ENCODE results near the gene MIR17HG.

Gene MIR17HG

DNA sequence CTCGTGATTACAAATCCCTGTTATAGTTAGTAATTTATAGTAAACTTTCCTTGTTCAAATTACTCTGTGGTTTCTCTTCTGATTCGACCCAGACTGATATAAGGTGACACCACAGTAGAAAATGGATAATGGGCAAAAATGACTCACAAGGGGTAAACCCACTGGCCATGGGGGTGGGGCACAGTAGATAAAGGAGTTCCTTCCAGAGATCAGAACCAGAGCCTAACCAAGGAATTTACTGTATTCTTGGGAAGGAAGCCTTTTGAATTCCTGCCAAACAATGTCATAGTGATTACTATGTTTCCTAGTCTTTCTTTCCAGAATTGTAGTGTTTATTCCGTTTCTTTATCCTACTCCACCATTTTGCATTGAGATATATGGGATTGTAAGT, 21.9 kb downstream of the MIR17HG start:
- no peak for DNase-seq

DNA sequence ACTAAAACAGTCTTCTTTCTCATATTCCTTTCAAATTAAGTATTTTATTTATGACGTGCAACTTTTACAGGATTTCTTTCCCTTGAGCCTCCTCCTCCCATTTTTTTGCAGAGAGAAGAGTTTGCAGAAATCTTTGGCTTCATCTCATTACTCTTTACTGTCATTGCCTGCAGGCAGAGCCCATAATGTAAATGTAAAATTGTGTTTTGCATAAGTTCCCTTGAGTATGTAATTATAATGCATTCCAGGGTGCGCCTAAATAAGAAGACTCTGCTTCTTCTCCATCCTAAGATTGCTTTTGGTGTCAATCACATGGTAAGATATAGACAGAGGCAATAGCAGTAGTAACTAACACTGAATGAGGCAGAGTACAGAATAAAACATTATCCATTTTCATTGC, 23.0 kb downstream of the MIR17HG start:
- DNase-seq, result no peak

DNA sequence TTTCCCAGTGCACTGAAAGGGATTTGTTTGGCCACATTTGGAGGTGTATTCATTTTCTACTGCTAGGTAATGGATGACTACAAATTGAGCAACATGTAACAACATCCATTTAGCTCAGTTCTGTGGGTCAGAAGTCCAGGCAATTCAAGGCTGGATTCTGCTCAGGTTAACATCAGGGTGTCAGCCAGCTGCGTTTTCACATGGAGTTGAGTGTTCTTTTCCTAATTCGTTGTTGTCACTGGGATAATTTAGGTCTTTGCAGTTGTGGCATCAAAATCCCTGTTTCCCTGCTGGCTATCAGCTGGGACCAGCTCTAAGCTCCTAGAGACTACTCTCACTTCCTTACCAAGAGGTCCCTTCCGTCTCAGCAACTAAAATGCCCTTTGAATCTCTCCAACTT, 25.4 kb downstream of the MIR17HG start:
- no peak for DNase-seq

DNA sequence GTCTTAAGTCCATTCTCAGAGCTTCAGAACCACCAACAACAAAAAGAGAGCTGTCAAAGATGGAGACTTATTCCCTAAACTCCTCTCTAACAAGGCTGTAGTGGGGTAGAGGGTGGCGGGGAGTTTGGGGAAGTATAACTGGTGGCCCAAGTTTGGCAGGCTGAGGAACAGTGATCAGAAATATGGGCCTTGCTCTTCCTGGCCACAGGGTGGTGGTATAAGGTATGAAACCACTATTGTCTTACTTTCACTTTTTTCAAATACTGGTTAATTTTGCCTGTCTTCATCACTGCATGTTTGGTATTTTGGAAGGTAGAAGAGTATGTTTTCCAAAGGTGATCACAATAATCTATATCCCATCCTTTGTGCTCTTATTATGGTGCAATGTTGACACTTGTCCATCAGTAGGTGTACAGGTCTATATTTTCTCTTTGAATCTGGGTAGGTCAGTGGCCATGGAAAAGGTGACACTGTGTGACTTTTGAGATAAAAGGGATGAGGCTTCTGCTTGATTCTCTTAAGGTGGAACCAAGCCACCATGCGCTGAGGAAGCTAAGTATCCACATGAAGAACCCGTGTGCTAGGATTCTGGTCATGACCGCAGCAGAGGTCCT, 27.7 kb downstream of the MIR17HG start:
- DNase-seq, result peak in 1 of 2 donors; percentile 3

DNA sequence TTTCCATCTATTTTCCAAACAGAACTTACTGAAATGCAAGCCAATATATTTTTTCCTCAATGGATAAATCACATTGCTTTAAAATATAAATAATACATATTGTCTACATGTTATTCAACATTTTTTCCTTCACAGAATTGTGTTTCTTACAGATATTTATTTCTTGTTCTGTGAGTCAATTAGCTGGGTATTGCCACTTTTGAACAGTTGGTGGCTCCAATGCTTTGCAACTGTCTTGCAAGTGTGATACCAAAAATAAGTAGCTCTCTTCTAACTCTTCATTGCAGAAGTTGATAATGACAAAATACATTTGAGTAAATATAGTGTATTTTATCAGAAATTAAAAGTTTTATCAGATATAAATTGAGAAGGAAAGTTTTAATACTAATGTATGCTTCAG, 33.9 kb downstream of the MIR17HG start:
- DNase-seq, result peak; percentile 3 to 63

DNA sequence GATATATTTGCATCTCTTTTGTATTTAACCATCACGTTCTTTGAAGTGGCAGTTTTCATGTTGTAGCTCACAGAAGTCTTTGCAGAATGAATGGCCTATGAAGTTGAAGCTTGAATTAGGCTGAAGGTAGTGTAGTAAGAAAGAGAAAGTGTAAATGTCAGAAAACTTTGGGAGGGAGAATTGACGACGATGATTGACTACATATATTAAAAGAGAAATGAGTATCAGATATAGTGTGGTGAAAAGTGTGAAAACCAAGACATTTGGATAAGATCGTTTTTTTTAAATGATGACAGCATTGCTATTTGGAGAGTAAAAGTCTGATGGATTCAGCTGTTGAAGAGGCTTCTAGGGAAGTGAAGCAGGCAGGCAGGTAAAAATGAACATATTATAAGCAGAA, 36.3 kb downstream of the MIR17HG start:
- DNase-seq, result no peak

DNA sequence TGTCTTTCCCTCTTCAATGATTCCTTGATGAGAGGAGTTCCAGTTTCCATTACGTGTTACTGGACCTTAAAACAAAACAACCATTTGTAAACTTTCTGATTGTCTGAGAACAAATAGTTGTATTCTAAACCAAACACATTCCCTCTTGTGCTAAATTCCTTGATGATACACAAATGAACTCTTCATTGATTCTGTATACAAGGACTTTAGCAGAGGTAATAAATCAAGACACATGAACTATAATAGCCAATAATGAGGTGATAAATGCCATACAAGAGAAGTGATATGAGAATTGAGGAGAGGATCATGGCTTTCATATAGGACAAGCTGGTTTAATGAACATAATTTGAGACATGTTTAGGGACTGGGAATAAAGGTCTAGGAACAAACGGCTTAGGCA, 37.4 kb downstream of the MIR17HG start:
- no peak for DNase-seq

DNA sequence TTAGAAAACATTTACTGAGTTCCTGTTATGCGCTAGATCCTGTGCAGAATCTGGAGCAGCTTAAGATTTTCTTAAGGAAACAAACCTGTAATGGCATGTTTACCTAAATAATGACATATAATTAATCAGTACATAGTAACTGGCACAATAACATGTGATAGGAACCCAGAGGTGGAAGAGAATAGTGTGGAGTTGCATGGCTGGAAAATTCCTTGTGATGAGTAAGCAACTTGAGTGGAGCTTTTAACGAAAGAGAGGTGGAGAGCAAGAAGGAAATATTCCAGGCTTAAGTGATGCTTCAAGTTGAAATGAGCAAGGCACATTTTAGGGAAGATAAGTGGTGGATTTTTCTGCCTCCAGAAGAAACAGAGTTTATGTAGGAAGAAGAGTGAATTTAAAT, 41.7 kb downstream of the MIR17HG start:
- no peak for DNase-seq

DNA sequence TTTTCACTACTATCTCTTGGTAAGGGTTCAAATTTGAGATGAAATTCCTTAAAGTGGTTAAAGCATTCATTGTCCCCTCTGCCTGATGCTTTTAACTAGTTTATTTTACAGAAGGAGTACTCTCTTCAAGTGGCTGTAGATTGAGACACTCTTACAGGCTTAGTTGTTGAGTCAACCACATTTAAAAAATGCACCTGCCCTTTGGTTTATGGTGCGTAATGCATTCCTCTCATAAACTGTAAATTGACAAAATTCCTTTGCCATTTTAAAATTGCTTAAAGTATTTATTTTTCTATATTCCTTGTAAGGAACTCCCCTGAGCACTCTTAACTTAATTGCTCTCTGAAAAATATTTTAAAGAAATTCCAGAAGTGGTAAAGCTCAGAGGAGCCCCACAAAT, 50.1 kb downstream of the MIR17HG start:
- DNase-seq, result no peak

DNA sequence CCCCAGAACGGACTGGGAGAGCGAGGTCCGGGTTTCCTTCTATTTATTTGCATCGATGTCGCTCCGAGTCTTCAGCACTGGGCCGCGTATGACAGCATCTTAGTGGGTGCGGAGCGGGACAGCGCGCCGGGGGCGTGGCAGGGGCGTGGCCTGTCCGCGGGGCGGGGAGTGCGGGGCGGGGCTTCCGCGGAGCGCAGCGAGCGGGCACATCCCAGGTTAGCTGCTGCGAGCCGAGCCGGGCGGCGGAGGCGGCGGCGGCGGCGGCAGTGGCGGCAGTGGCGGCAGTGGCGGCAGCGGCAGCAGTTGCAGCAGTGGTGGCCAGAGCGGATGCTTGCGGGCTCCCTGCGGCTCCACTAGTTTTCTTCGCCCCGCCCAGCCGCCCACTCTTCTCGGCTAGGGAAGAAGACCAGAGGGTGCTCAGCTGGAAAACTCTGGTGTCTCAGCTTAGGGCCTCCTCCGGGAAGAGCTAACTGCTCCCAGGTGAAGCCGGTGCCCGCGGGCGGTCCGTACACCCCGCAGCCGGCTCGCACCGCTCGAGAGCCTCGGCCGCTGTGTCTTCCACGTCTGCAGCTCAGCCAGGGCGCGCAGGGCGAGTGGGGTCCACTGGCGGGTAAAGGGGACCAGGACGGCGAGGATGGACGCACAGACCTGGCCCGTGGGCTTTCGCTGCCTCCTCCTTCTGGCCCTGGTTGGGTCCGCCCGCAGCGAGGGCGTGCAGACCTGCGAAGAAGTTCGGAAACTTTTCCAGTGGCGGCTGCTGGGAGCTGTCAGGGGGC, 51.1 kb downstream of the MIR17HG start, which contains the start of gene GPC5:
GPC5 (plus strand) TSS at position 209 of the 776 bp plus-strand sequence.
- DNase-seq, result peak; percentile 61 to 83

DNA sequence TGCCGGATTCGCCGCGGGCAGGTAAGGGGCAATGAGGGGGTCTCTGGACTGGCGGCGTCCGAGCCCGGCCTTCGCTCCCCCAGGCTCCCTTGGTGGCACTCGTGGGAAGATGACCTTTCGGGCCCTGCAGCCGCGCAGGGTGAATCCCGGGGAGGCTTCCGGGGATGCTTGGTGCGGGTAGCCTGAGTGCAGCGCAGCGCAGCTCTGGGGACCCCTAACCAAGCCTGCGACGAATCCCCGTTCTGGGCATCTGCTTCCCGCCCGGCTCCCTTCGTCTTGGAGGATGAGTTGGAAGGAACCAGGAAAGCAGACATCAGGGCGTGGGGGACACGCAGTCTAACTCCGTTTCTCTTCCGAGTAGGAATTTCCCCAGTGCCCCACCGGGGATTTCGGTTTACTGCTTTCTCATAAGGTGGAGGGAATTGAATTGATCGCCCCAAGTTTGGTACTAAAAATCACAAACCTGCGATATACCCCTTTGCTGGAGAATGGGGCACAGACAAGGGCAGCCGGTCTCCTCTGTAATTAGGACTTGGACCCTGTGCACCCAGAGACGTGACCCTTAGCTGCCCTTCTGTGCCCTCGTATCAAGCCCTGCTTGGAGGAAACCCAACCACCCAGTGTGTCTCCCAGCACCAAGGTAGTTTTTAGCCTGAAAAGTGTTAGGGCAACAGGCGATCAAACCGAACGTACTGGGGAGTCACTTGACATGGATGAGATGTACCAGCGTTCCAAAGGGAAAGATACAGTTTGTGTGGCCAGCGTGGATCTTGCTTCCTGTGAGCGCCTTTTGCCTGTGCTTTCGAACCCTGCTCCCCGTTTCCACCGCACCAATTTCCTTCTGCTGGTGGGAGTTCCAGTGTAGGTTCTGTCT, 51.9 kb downstream of the MIR17HG start:
- peak in 1 of 2 donors; percentile 10 for DNase-seq

DNA sequence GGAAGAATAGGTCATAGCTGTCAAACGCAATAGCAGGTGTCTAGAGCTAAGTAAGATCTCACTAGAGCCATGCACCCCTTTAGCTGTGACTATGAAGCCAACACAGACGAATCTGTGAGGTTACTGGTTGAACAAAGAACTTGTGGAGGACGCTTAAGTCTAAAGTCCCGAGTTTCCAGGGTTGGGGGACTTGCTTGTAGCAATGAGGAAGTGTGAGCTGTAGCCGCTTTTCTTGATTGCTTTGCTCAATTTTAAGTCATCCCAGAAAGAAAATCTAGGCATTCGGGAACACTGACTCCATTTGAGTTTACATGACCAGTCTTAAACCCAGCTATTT, 52.5 kb downstream of the MIR17HG start:
- no peak for DNase-seq

DNA sequence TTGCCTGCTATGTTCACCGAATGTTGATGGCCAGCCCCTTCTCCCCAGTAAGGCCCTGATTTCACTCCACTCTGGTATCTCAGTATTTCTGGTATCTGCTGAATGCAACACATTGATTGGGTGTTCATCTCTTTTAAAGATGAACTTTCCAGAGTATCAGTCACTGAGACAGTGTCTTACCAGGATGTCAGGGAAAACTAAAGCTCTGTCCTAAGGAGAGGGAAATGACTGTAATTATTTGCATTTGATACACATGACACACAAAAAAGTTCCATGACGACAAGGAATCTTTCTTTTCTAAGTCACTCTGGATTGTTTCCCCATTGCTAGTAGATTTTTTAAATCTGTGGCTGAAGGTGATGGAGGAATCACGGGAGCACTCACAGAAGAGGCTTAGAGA, 53.2 kb downstream of the MIR17HG start:
- no peak for DNase-seq

DNA sequence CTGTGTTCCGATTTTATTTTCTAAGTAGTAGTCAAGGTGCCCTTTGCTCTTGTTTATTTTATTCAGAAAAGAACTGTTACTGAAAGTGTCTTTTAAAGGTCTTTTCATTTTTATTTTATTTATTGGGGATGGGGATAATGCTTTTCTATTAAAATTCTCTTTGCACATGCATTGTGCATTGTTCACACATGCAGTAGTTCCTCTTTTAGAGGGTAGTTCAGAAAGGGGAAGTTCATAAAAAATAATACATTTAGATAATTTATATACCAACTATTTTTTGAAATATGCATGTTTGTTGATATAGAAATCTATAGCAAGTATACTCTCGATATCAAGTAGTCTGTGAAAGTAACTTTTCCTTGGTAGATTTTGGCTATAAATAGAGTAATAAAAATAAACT, 54.4 kb downstream of the MIR17HG start:
- no peak for DNase-seq
